HEK293T (cell line): ENCODE measurements around the gene AFG3L2.

Experiments used
- CTCF ChIA-PET: fragments of 350-600 bp; formaldehyde crosslinking; extraction: SDS; loops from one replicate; lab custom pipeline; 2021; ENCODE audit warnings: antibody characterized with exemption, inconsistent platforms; lab: Yijun Ruan, JAX
- POLR2A ChIA-PET: fragments of 350-600 bp; formaldehyde crosslinking; extraction: SDS; loops from one replicate; lab custom pipeline; 2020; ENCODE audit warnings: antibody characterized with exemption, inconsistent platforms; lab: Yijun Ruan, JAX
- DNase-seq: peaks from one replicate; pipeline ENCODE4 v3.0.0; 2012; ENCODE audit warnings: mixed read lengths; ENCODE audit errors: extremely low spot score
- ARNT ChIP-seq: fragments of 450-650 bp; IDR thresholded peaks from 2 replicates; pipeline ENCODE4 v1.6.1; 2017; ENCODE audit warnings: mild to moderate bottlenecking
- BHLHE40 ChIP-seq: fragments of 450-650 bp; IDR thresholded peaks from 2 replicates; pipeline ENCODE4 v1.6.1; 2016; ENCODE audit warnings: mild to moderate bottlenecking, moderate library complexity, borderline replicate concordance
- CTBP1 ChIP-seq: fragments of 450-650 bp; IDR thresholded peaks from 2 replicates; pipeline ENCODE4 v1.6.1; 2016; ENCODE audit warnings: borderline replicate concordance
- ELF4 ChIP-seq: fragments of 450-650 bp; IDR thresholded peaks from 2 replicates; pipeline ENCODE4 v1.6.1; 2017; ENCODE audit warnings: antibody characterized with exemption
- FOXA1 ChIP-seq: fragments of 450-650 bp; IDR thresholded peaks from 2 replicates; pipeline ENCODE4 v1.6.1; 2016; ENCODE audit warnings: mild to moderate bottlenecking
- FOXK2 ChIP-seq: fragments of 450-650 bp; IDR thresholded peaks from 2 replicates; pipeline ENCODE4 v1.6.1; 2016; ENCODE audit warnings: mild to moderate bottlenecking
- FOXM1 ChIP-seq: fragments of 450-650 bp; IDR thresholded peaks from 2 replicates; pipeline ENCODE4 v1.6.1; 2017; ENCODE audit warnings: mild to moderate bottlenecking, borderline replicate concordance
- HDGF ChIP-seq: fragments of 450-650 bp; IDR thresholded peaks from 2 replicates; pipeline ENCODE4 v1.6.1; 2017; ENCODE audit warnings: antibody characterized with exemption, borderline replicate concordance
- L3MBTL2 ChIP-seq: fragments of 450-650 bp; conservative IDR thresholded peaks from 2 replicates; pipeline ENCODE4 v1.6.1; 2016; ENCODE audit warnings: mild to moderate bottlenecking
- LEF1 ChIP-seq: fragments of 450-650 bp; IDR thresholded peaks from 2 replicates; pipeline ENCODE4 v1.6.1; 2017; ENCODE audit warnings: mild to moderate bottlenecking, borderline replicate concordance
- NFRKB ChIP-seq: fragments of 450-650 bp; IDR thresholded peaks from 2 replicates; pipeline ENCODE4 v1.6.1; 2016; ENCODE audit warnings: mild to moderate bottlenecking, moderate library complexity
- SP1 ChIP-seq: fragments of 450-650 bp; IDR thresholded peaks from 2 replicates; pipeline ENCODE4 v1.6.1; 2017
- SUZ12 ChIP-seq: fragments of 450-650 bp; IDR thresholded peaks from 2 replicates; pipeline ENCODE4 v1.6.1; 2016; ENCODE audit warnings: mild to moderate bottlenecking
- TARDBP ChIP-seq: fragments of 450-650 bp; IDR thresholded peaks from 2 replicates; pipeline ENCODE4 v1.6.1; 2016
- ZNF384 ChIP-seq: fragments of 450-650 bp; IDR thresholded peaks from 2 replicates; pipeline ENCODE4 v1.6.1; 2016
- TF ChIP-seq, protein P1 (sequence below): fragments of 450-650 bp; IDR thresholded peaks from 2 replicates; pipeline ENCODE4 v1.6.1; 2016

The AFG3L2 gene

DNA sequence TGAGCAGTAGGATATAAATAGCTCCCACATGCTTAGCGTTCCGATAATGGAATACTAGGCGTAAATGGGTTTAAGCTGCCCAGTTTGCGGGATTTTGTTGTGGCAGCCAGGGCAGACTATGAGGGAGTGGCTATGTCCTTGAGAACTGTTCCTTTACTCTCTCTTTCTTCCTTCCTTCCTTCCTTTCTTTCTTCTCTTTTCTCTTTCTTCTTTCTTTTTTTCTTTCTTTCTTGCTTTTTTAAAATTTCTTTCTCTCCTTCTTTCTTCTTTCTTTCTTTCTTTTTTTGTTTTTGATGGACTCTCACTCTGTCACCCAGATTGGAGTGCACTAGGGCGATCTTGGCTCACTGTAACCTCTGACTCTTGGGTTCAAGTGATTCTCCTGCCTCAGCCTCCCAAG is 21.6 kb upstream of the AFG3L2 start:
- POLR2A ChIA-PET = interaction anchor here (1.0 to 1.3 kb wide), 2 partner anchors 9 to 21 kb away, joined by 3 to 4 read pairs; partner anchors contain the start of genes AFG3L2 and PRELID3A
- CTCF ChIA-PET = no interaction called here
- TF ChIP-seq LEF1 = no peak
- TF ChIP-seq L3MBTL2 = no peak
- TF ChIP-seq TARDBP = no peak
- no peak for TF ChIP-seq ARNT
- TF ChIP-seq BHLHE40 = no peak
- TF ChIP-seq CTBP1 = no peak
- TF ChIP-seq SP1 = no peak
- TF ChIP-seq ZNF384 = no peak
- TF ChIP-seq HDGF = no peak
- TF ChIP-seq FOXK2 = no peak
- TF ChIP-seq FOXA1 = no peak
- no peak for TF ChIP-seq FOXM1
- TF ChIP-seq NFRKB = no peak
- TF ChIP-seq ELF4 = no peak
- TF ChIP-seq, protein P1, sequence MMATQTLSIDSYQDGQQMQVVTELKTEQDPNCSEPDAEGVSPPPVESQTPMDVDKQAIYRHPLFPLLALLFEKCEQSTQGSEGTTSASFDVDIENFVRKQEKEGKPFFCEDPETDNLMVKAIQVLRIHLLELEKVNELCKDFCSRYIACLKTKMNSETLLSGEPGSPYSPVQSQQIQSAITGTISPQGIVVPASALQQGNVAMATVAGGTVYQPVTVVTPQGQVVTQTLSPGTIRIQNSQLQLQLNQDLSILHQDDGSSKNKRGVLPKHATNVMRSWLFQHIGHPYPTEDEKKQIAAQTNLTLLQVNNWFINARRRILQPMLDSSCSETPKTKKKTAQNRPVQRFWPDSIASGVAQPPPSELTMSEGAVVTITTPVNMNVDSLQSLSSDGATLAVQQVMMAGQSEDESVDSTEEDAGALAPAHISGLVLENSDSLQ = no peak
- no peak for DNase-seq

- no peak for TF ChIP-seq FOXM1
- no peak for TF ChIP-seq LEF1
- TF ChIP-seq CTBP1 = no peak
- TF ChIP-seq BHLHE40 = no peak
- no peak for TF ChIP-seq FOXA1
- TF ChIP-seq ZNF384 = no peak
- TF ChIP-seq ARNT = no peak
- TF ChIP-seq L3MBTL2 = no peak
- no peak for TF ChIP-seq SUZ12
- no peak for DNase-seq
- POLR2A ChIA-PET = interaction anchor here (1.3 kb wide), 1 partner anchor 20 kb away, joined by 3 read pairs; the partner anchor contains the start of gene AFG3L2
- CTCF ChIA-PET = no interaction called here
These were observed 20.8 kb upstream of the AFG3L2 start for GRCh38 chr18:12397793-12398192.

GRCh38 chr18:12397254-12397653 is 20.2 kb upstream of the AFG3L2 start:
- no peak for TF ChIP-seq FOXK2
- no peak for TF ChIP-seq HDGF
- TF ChIP-seq ZNF384 = no peak
- TF ChIP-seq CTBP1 = no peak
- no peak for TF ChIP-seq NFRKB
- no peak for TF ChIP-seq LEF1
- no peak for TF ChIP-seq SUZ12
- POLR2A ChIA-PET = interaction anchor here (1.3 kb wide), 1 partner anchor 20 kb away, joined by 3 read pairs; the partner anchor contains the start of gene AFG3L2
- CTCF ChIA-PET = no interaction called here
- no peak for DNase-seq

DNA sequence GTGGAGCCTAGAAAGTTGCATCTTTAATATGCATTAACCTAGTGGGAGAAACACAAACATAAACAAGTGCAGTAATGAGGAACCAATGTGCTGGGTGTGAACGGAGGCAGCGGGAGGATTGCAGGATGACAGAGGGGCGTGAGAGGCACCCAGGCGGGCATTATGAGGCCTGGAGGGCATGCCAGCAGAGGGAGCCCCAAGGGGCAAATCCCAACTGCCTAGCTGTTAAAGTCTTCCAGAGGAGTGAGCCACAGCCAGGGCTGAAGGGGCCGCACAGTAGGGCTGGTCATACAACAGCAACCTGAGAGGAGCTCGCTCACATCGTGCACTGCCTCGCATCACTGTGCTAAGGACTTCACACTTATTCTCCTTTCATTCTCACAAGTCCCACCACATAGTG is 17.4 kb upstream of the AFG3L2 start:
- no peak for TF ChIP-seq ARNT
- no peak for TF ChIP-seq SP1
- no peak for TF ChIP-seq BHLHE40
- TF ChIP-seq L3MBTL2 = no peak
- TF ChIP-seq FOXM1 = no peak
- CTCF ChIA-PET = interaction anchor here (0.5 to 1.1 kb wide), 4 partner anchors 219 to 272 kb away, joined by 3 read pairs; no protein-coding TSS in a partner anchor
- POLR2A ChIA-PET = no interaction called here
- no peak for DNase-seq

DNA sequence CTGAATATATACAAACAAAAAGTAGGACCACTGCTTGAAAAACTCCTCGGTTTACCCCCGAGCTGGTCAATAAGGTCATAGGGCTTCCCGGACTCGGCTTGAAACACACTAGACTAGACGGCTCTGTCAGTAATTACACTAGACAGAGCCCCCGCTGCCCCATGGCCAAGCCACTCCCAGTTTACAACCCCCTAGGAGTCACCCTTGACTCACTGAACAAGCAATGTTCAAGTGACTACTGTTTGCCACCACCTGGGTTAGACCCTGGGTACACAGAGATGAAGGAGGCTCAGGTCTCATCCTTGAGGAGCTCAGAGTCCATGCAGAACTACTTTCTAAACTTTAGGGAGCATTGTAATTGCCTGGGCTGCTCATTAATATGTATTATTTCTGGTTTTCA is 17.0 kb upstream of the AFG3L2 start:
- TF ChIP-seq L3MBTL2 = no peak
- no peak for TF ChIP-seq LEF1
- TF ChIP-seq SP1 = no peak
- TF ChIP-seq, protein P1 = no peak
- no peak for TF ChIP-seq BHLHE40
- no peak for TF ChIP-seq CTBP1
- TF ChIP-seq TARDBP = no peak
- no peak for TF ChIP-seq SUZ12
- no peak for TF ChIP-seq NFRKB
- no peak for TF ChIP-seq ELF4
- TF ChIP-seq HDGF = no peak
- no peak for TF ChIP-seq FOXA1
- TF ChIP-seq FOXK2 = no peak
- TF ChIP-seq ZNF384 = no peak
- ChIA-PET POLR2A (interaction anchor here (1.0 to 1.9 kb wide), 2 partner anchors 8 to 14 kb away, joined by 3 to 8 read pairs; partner anchors contain the start of gene PRELID3A), CTCF (interaction anchor here (0.7 to 1.1 kb wide), 3 partner anchors 8 to 265 kb away, joined by 3 read pairs; no protein-coding TSS in a partner anchor)
- no peak for DNase-seq

DNA sequence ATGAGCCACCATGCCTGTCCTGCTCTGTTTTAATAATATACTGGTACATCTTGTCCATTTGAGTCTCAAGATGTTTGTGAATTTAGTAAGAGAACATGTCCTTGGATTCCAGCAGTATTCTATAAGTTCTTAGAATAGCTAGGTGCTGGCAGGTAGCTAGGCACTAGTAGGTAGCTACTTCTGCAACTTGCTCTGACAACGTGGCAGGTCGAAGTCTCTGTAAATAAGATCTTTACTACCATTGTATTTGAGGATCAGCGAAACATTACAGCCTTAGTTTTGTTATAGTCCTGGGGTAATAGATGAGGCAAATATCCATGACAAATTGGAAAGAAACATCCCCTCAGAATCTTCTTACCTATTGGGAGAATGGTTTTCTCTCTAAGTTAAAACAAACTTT is 16.5 kb upstream of the AFG3L2 start:
- no peak for DNase-seq
- no peak for TF ChIP-seq FOXM1
- TF ChIP-seq TARDBP = no peak
- TF ChIP-seq NFRKB = no peak
- no peak for TF ChIP-seq BHLHE40
- TF ChIP-seq ARNT = no peak
- TF ChIP-seq LEF1 = no peak
- no peak for TF ChIP-seq SP1
- TF ChIP-seq FOXA1 = no peak
- no peak for TF ChIP-seq ELF4
- no peak for TF ChIP-seq HDGF
- TF ChIP-seq, protein P1 = no peak
- POLR2A ChIA-PET = interaction anchor here (1.0 to 1.9 kb wide), 2 partner anchors 8 to 14 kb away, joined by 3 to 8 read pairs; partner anchors contain the start of gene PRELID3A
- CTCF ChIA-PET = interaction anchor here (0.7 to 1.1 kb wide), 2 partner anchors 9 kb away, joined by 3 to 4 read pairs; no protein-coding TSS in a partner anchor
